ENCODE data around the gene TMEM217.

DNA sequence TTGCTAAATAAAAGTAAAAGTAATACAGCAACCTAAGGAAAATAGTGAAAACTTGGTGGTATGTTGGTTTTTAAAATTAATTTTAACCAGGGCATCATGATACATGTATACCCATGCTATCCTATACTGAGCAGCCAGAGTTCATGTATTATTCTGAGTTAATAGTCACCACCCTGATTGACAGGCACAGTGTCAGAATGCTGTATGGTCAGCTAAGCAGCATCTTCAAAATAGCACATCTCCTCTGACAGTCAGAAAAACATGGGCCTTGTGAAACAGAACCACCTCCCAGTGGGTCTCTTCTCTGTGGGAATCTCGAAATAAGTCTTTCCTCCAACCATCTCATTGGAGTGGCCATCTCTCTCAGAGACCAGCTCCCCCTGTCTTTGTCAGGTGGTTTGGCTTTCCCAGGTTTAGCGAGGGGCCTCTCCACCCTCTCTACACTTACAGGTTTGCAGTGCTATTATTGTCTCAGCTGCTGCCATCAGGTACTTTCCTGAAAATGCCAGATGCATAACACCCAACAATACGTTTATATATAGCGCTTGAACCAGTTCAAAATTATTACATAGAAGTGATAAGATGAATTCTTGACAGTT, 48.8 kb upstream of the TMEM217 start:
- TF ChIP-seq, protein P1, sequence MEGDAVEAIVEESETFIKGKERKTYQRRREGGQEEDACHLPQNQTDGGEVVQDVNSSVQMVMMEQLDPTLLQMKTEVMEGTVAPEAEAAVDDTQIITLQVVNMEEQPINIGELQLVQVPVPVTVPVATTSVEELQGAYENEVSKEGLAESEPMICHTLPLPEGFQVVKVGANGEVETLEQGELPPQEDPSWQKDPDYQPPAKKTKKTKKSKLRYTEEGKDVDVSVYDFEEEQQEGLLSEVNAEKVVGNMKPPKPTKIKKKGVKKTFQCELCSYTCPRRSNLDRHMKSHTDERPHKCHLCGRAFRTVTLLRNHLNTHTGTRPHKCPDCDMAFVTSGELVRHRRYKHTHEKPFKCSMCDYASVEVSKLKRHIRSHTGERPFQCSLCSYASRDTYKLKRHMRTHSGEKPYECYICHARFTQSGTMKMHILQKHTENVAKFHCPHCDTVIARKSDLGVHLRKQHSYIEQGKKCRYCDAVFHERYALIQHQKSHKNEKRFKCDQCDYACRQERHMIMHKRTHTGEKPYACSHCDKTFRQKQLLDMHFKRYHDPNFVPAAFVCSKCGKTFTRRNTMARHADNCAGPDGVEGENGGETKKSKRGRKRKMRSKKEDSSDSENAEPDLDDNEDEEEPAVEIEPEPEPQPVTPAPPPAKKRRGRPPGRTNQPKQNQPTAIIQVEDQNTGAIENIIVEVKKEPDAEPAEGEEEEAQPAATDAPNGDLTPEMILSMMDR (IDR thresholded peaks at IDR 0.05), result no peak
- TF ChIP-seq POLR2A (IDR thresholded peaks at IDR 0.05), result no peak

Measured in testis (tissue), 2 donors.